Vagina (tissue), 2 donors: ENCODE data around the gene SECTM1. TPM values are rescaled to one million over a fixed set of nuclear protein-coding genes. Genes with fewer than 3 reads are reported as not detected.

ENCODE experiments used
- DNase-seq, 2 donors: peaks; one replicate each; pipeline ENCODE4 v3.0.0-alpha.2; 2017; ENCODE audit errors: extremely low spot score in 2 of 2
- H3K27ac ChIP-seq: fragments of 200-600 bp; sonication (generic); one replicate; pipeline ENCODE4 v1.5.1; 2019
- H3K27me3 ChIP-seq: fragments of 200-600 bp; sonication (generic); one replicate; pipeline ENCODE4 v1.5.1; 2019
- H3K36me3 ChIP-seq, 2 donors: fragments of 200-600 bp; sonication (generic); one replicate each; pipeline ENCODE4 v1.5.1; 2017 to 2019
- H3K4me1 ChIP-seq: fragments of 200-600 bp; sonication (generic); one replicate; pipeline ENCODE4 v1.5.1; 2019
- H3K4me3 ChIP-seq, 2 donors: fragments of 200-600 bp; sonication (generic); 1 replicate in 1 of 2; 2 replicates in 1 of 2; pipeline ENCODE4 v1.5.1; 2016 to 2019
- H3K9me3 ChIP-seq: fragments of 200-600 bp; sonication (generic); one replicate; pipeline ENCODE4 v1.5.1; 2019
- CTCF ChIP-seq, 3 experiments: fragments of 450-650 bp in 2 of 3; fragments of 200-600 bp in 1 of 3; sonication (generic) in 1 of 3; IDR thresholded peaks; one replicate each; pipeline ENCODE4 v1.5.1; 2017 to 2019; ENCODE audit warnings: antibody characterized with exemption in 3 of 3, mild to moderate bottlenecking in 2 of 3, moderate library complexity in 2 of 3
- POLR2A ChIP-seq, 2 donors: fragments of 450-650 bp; IDR thresholded peaks; one replicate each; pipeline ENCODE4 v1.6.1; 2017; ENCODE audit warnings: antibody characterized with exemption in 2 of 2, mild to moderate bottlenecking in 2 of 2, moderate library complexity in 2 of 2
- POLR2AphosphoS5 ChIP-seq, 2 donors: sonication (generic); formaldehyde crosslinking; IDR thresholded peaks; one replicate each; pipeline ENCODE4 v1.9.0; 2017; ENCODE audit warnings: antibody characterized with exemption in 2 of 2, mild to moderate bottlenecking in 2 of 2, low read depth in 1 of 2; ENCODE audit not compliant: insufficient read depth in 1 of 2
- intact Hi-C: fragments of 100-400 bp; cut with DNase I; formaldehyde crosslinking; loops from one replicate; pipeline ENCODE4 v1.15.1; 2023
- total RNA-seq: library from RNA; depleted of rRNA; stranded (reverse); fragments of >200 nt; gene quantifications from one replicate; pipeline ENCODE4 v1.2.3, GENCODE V29; 2016

SECTM1 gene
- total RNA-seq, 1 donor from 2014 or later, result 37.1 TPM

GRCh38 chr17:82287868-82288801 lies 45.4 kb downstream of the SECTM1 start:
- Histone ChIP-seq H3K4me1 (peaks cover 58% of the 10 kb centered on the region), H3K9me3 (no peaks in the 10 kb centered on the region), H3K4me3 (no peak overlapping the region), H3K36me3 (no peaks in the 10 kb centered on the region), H3K27me3 (no peaks in the 10 kb centered on the region), H3K27ac (peak overlapping the region; percentile 75)
- DNase-seq, result no peak
- intact Hi-C loops, result no loop called here
- TF ChIP-seq POLR2A (IDR thresholded peaks at IDR 0.05) (no peak), POLR2AphosphoS5 (IDR thresholded peaks at IDR 0.05; ENCODE audit: insufficient read depth in 1 of 2, low read depth in 1 of 2) (peak; percentile 52 to 76)

GRCh38 chr17:82287013-82287867 lies 46.3 kb downstream of the SECTM1 start:
- H3K27ac ChIP-seq, result peak overlapping the region; percentile 75
- no peaks in the 10 kb centered on the region for H3K27me3 ChIP-seq
- no peak overlapping the region for H3K4me3 ChIP-seq
- peaks cover 66% of the 10 kb centered on the region for H3K4me1 ChIP-seq
- H3K36me3 ChIP-seq, result no peaks in the 10 kb centered on the region
- no peak for TF ChIP-seq POLR2A (IDR thresholded peaks at IDR 0.05)
- no peak for TF ChIP-seq CTCF (IDR thresholded peaks at IDR 0.05)
- TF ChIP-seq POLR2AphosphoS5 (IDR thresholded peaks at IDR 0.05; ENCODE audit: insufficient read depth in 1 of 2, low read depth in 1 of 2), result no peak
- H3K9me3 ChIP-seq, result no peaks in the 10 kb centered on the region
- no peak for DNase-seq
- intact Hi-C loops, result no loop called here

- TF ChIP-seq POLR2AphosphoS5 (IDR thresholded peaks at IDR 0.05; ENCODE audit: insufficient read depth in 1 of 2, low read depth in 1 of 2) (peak in 1 of 2 donors; percentile 70), POLR2A (IDR thresholded peaks at IDR 0.05) (no peak)
- Histone ChIP-seq H3K4me1 (peaks cover 64% of the 10 kb centered on the region), H3K36me3 (no peaks in the 10 kb centered on the region), H3K27ac (peak overlapping the region; percentile 75), H3K4me3 (no peak overlapping the region), H3K9me3 (no peaks in the 10 kb centered on the region), H3K27me3 (no peaks in the 10 kb centered on the region)
- intact Hi-C loops, result no loop called here
- no peak for DNase-seq
These were observed 48.4 kb downstream of the SECTM1 start for GRCh38 chr17:82285141-82285540.

- DNase-seq, result no peak
- no peak for TF ChIP-seq POLR2A (IDR thresholded peaks at IDR 0.05)
- TF ChIP-seq POLR2AphosphoS5 (IDR thresholded peaks at IDR 0.05; ENCODE audit: insufficient read depth in 1 of 2, low read depth in 1 of 2), result peak in 1 of 2 donors; percentile 28
- H3K9me3 ChIP-seq, result no peaks in the 10 kb centered on the region
- H3K4me1 ChIP-seq, result peaks cover 57% of the 10 kb centered on the region
- H3K36me3 ChIP-seq, result no peaks in the 10 kb centered on the region
- H3K27me3 ChIP-seq, result no peaks in the 10 kb centered on the region
- intact Hi-C loops, result no loop called here
- H3K4me3 ChIP-seq, result no peak overlapping the region
- H3K27ac ChIP-seq, result peak overlapping the region; percentile 75
These were observed 50.3 kb downstream of the SECTM1 start for GRCh38 chr17:82283208-82283749.

GRCh38 chr17:82282239-82283207 lies 51.0 kb downstream of the SECTM1 start:
- Histone ChIP-seq H3K9me3 (no peaks in the 10 kb centered on the region), H3K27me3 (no peaks in the 10 kb centered on the region), H3K27ac (peak overlapping the region; percentile 75), H3K4me1 (peaks cover 50% of the 10 kb centered on the region), H3K36me3 (no peaks in the 10 kb centered on the region), H3K4me3 (no peak overlapping the region)
- no peak for DNase-seq
- intact Hi-C loops, result no loop called here
- TF ChIP-seq POLR2A (IDR thresholded peaks at IDR 0.05) (no peak), CTCF (IDR thresholded peaks at IDR 0.05) (no peak), POLR2AphosphoS5 (IDR thresholded peaks at IDR 0.05; ENCODE audit: insufficient read depth in 1 of 2, low read depth in 1 of 2) (no peak)
